Measurements from ENCODE around the gene ZNF778. TPM values are rescaled to one million over a fixed set of nuclear protein-coding genes. Genes with fewer than 3 reads are reported as not detected.

The ZNF778 gene
- total RNA-seq, 2 donors from 2014 or later, result 12.9 to 30.2 TPM

DNA sequence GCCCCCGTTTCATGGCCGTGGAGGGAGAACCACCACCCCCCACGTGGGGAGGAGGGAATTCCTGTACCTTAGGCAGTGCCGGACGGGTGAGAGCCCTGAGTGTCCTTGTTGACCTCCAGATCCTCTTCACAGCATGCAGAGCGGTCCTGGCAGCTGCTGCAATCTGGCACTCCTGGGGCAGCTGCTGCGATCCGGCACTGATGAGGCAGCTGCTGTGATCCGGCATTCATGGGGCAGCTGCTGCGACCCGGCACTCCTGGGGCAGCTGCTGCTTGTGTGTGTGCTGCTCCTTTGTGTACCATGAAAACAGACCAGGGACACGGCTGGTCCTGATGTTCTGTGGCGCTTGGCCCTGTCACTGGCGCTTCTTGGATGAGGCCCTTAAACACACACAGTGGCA, 12.8 kb downstream of the ZNF778 start:
- WGBS, result 85% methylated on average over 11 of the region's 14 CpGs

DNA sequence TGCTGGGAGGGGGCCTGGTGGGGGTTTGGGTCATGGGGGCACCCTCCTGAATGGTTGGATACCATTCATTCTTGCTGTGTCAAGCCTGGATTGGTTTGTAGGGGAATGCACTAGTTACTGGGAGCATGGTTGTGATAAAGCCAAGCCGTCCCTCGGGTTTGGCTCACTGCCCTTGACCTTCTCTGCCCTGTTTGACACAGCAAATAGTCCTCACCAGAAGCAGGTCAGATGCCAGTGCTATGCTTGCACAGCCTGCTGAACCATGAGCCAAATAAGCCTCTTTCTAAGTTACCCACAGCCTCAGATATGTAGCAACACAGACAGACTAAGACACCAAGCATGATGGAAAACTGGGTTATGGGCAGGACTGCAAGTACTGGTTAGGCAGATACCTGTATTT, 14.6 kb downstream of the ZNF778 start:
- WGBS, result 87% methylated on average over 2 of the region's 2 CpGs
- H3K27ac ChIP-seq, result no peak overlapping the region
- no peaks in the 10 kb centered on the region for H3K4me1 ChIP-seq (replicated peaks)
- H3K27me3 ChIP-seq (replicated peaks; ENCODE audit: insufficient read depth), result no peaks in the 10 kb centered on the region
- intact Hi-C loops (cut with DNase I), result no loop called here
- H3K9me3 ChIP-seq, result no peaks in the 10 kb centered on the region
- no peak for DNase-seq (ENCODE audit: low spot score)
- H3K4me3 ChIP-seq, result no peak overlapping the region
- TF ChIP-seq POLR2AphosphoS5 (IDR thresholded peaks at IDR 0.05) (no peak), POLR2A (IDR thresholded peaks at IDR 0.05) (no peak)
- TF ChIP-seq, protein P1, sequence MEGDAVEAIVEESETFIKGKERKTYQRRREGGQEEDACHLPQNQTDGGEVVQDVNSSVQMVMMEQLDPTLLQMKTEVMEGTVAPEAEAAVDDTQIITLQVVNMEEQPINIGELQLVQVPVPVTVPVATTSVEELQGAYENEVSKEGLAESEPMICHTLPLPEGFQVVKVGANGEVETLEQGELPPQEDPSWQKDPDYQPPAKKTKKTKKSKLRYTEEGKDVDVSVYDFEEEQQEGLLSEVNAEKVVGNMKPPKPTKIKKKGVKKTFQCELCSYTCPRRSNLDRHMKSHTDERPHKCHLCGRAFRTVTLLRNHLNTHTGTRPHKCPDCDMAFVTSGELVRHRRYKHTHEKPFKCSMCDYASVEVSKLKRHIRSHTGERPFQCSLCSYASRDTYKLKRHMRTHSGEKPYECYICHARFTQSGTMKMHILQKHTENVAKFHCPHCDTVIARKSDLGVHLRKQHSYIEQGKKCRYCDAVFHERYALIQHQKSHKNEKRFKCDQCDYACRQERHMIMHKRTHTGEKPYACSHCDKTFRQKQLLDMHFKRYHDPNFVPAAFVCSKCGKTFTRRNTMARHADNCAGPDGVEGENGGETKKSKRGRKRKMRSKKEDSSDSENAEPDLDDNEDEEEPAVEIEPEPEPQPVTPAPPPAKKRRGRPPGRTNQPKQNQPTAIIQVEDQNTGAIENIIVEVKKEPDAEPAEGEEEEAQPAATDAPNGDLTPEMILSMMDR (IDR thresholded peaks at IDR 0.05), result no peak
- peaks cover 9 to 10% of the 10 kb centered on the region in 2 donors for H3K36me3 ChIP-seq

More for the DNA sequence above, 12.8 kb downstream of the ZNF778 start:
- Histone ChIP-seq H3K4me3 (no peak overlapping the region), H3K4me1 (replicated peaks) (no peaks in the 10 kb centered on the region), H3K27me3 (replicated peaks; ENCODE audit: insufficient read depth) (no peaks in the 10 kb centered on the region), H3K36me3 (peaks cover 10% of the 10 kb centered on the region in 2 donors), H3K27ac (no peak overlapping the region), H3K9me3 (no peaks in the 10 kb centered on the region)
- no peak for TF ChIP-seq POLR2AphosphoS5 (IDR thresholded peaks at IDR 0.05)
- TF ChIP-seq POLR2A (IDR thresholded peaks at IDR 0.05), result no peak
- TF ChIP-seq, protein P1 (IDR thresholded peaks at IDR 0.05), result no peak
- no peak for DNase-seq (ENCODE audit: low spot score)
- intact Hi-C loops (cut with DNase I), result no loop called here

- Histone ChIP-seq H3K36me3 (no peaks in the 10 kb centered on the region), H3K27me3 (replicated peaks; ENCODE audit: insufficient read depth) (no peaks in the 10 kb centered on the region), H3K4me1 (replicated peaks) (no peaks in the 10 kb centered on the region), H3K9me3 (no peaks in the 10 kb centered on the region), H3K27ac (no peak overlapping the region), H3K4me3 (no peak overlapping the region)
- WGBS, result 92% methylated on average over 16 of the region's 16 CpGs
- TF ChIP-seq POLR2AphosphoS5 (IDR thresholded peaks at IDR 0.05), result no peak
- TF ChIP-seq, protein P1 (IDR thresholded peaks at IDR 0.05), result no peak
- TF ChIP-seq POLR2A (IDR thresholded peaks at IDR 0.05), result no peak
- intact Hi-C loops (cut with DNase I), result no loop called here
- no peak for DNase-seq (ENCODE audit: low spot score)
These were observed 16.4 kb downstream of the ZNF778 start for GRCh38 chr16:89233678-89234490.

DNA sequence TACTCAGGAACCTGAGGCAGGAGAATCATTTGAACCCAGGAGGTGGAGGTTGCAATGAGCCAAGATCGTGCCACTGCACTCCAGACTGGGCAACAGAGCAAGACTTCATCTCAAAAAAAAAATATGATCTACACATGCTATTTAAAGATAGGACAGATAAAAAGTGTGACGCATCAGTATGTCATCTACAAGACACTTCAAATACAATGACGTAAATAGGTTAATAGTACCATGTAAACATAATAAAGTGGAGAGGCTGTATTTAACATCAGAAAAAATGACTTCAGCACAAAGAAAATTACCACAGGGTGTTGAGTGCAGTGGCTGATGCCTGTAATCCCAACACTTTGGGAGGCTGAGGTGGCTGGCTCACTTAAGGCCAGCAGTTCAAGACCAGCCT, 20.2 kb downstream of the ZNF778 start:
- no peak overlapping the region for H3K27ac ChIP-seq
- no peaks in the 10 kb centered on the region for H3K4me1 ChIP-seq (replicated peaks)
- intact Hi-C loops (cut with DNase I), result no loop called here
- WGBS, result 72% methylated on average over 3 of the region's 3 CpGs
- H3K27me3 ChIP-seq (replicated peaks; ENCODE audit: insufficient read depth), result no peaks in the 10 kb centered on the region
- H3K9me3 ChIP-seq, result no peaks in the 10 kb centered on the region
- no peaks in the 10 kb centered on the region for H3K36me3 ChIP-seq
- no peak for DNase-seq (ENCODE audit: low spot score)
- TF ChIP-seq POLR2AphosphoS5 (IDR thresholded peaks at IDR 0.05) (no peak), POLR2A (IDR thresholded peaks at IDR 0.05) (no peak)
- TF ChIP-seq, protein P1 (IDR thresholded peaks at IDR 0.05), result no peak
- no peak overlapping the region for H3K4me3 ChIP-seq
